Left ventricle myocardium superior (tissue), 1 donor: ENCODE results near the gene LRRC2. TPM values are rescaled to one million over a fixed set of nuclear protein-coding genes. Genes with fewer than 3 reads are reported as not detected.
A peak's percentile ranks its signal among the peaks of the same experiment; 100 is the strongest.

ENCODE experiments used
- ATAC-seq: fragments of 200-7000 bp; cut with Tn5 transposase; one replicate; pipeline ENCODE4 v1.9.1; 2020; ENCODE audit warnings: mild to moderate bottlenecking, moderate library complexity
- DNase-seq: peaks from one replicate; pipeline ENCODE4 v3.0.0-alpha.2; 2020
- intact Hi-C: fragments of 100-400 bp; cut with micrococcal nuclease; formaldehyde crosslinking; loops from one replicate; pipeline ENCODE4 v1.11.0; 2022
- total RNA-seq: library from RNA; stranded (reverse); fragmentation: NEBNext Ultra II Directional; extraction: Animal tissue kit (Norgen Biotek cat#: 25700); gene quantifications from one replicate; pipeline ENCODE4 v1.2.1, GENCODE V29; 2021
- donor health status: DM: no; HTN: yes; CAD: no; lungs with severe emphysema.

LRRC2 gene
- total RNA-seq, 1 donor from 2014 or later = 122 TPM

DNA sequence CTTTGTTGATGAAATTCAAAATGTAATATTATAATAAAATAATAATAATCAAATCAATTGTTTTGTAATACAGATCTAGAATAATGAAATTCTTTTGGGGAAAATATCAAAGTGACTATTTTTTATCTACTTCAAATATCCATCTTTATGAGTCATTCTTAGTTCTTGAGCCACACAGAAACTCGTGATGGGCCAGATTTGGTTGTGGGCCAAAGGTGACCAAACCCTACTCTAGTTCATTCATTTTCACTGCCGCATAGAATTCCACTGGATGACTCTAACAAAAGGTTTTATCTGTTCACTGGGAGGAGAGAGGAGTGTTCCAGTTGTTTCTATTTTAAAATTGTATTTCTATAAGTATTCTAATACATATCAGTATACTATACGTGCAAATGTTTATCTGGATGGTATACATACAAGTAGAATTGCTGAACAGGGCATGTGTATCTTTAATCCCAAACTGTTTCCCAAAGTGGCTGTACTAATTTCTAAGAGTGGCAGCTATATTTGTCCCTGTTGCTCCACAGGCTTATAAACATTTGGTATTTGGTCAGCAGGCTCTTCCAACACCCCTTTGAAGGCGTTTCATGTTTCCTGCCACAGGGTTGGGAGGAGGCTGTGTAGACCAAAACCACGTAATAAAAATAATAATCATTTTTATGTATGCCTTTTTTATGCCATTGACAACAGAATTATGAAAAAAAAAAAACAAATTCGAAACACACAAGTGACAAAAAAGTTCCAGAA, 75.6 kb downstream of the LRRC2 start:
- intact Hi-C loops = loop anchor here (10.0 kb wide), 1 partner anchor 54 kb away; no protein-coding TSS in a partner anchor
- DNase-seq (no peak), ATAC-seq (peak; percentile 54)

DNA sequence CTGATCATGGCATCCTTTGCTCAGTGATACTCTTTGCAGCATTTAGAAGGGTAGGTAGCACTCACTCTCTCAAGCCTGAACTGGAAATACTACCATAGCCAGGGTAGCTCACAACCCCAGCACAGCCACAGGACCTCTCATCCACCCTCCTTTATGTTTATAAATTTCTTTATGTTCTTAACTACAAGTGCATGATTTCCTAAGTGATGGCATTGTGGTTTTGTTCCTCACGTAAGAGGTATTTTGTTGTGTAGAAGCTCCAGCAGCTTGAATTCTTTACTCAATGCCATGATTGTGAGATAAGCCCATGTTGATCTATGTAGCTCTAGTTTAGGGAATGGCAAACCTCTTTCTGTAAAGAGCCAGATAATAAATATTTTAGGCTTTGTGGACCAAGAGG, 76.2 kb downstream of the LRRC2 start:
- ATAC-seq (no peak), DNase-seq (no peak)
- intact Hi-C loops = loop anchor here (10.0 kb wide), 2 partner anchors 55 to 135 kb away; no protein-coding TSS in a partner anchor

DNA sequence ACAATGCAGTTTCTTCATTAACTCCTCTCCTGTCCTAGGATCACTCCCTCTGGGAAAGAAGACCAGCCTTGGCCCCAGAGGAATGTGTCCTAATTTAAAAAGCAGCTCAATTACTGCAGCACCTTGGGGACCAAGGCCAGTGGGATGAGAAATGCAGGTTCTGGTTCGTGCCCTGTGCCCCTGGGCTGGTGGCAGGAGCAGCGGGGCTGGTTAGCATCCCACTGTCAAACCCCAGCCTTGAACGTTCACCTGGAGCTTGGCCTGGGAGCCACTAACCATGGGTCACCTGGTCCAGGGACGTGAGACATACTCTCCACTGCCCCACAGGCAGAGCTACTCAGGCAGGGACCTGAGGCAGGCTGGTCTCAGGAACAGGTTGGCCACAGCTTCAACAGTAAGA, 76.7 kb downstream of the LRRC2 start:
- DNase-seq (no peak), ATAC-seq (no peak)
- intact Hi-C loops = loop anchor here (10.0 kb wide), 1 partner anchor 135 kb away; no protein-coding TSS in a partner anchor

DNA sequence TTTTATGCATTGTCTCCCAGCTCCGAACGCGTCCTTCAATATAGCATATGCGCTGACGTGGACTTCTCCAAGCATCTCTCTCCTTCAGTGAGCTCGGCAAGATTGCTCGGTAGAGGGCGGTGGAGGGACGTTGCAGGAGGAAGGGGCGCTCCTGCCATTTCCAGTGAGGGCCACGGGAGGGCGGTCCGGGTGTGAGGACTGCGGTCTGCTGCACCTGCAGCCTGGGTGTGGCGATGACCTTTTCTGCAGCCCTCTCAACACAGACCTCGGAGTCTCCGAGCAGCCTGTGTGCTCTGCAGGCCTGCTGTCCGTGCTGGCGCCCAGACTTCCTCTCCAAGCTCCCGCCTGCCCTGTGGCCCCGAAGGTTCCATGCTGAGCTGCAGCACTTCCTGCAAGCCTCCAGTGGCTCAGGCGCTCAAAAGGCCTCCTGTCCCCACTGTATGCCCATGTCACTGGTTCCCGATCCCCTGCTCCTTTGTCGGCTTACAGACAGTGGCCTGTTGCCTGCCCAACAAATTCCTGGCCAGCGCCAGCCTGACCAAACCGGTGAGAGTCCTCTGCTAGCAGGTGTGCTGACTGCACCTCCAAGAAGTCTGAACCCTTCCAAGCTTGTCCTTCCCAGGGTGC, 77.3 kb downstream of the LRRC2 start:
- ATAC-seq (peak; percentile 89), DNase-seq (peak; percentile 93)
- intact Hi-C loops = loop anchor here (10.0 kb wide), 1 partner anchor 136 kb away; no protein-coding TSS in a partner anchor

DNA sequence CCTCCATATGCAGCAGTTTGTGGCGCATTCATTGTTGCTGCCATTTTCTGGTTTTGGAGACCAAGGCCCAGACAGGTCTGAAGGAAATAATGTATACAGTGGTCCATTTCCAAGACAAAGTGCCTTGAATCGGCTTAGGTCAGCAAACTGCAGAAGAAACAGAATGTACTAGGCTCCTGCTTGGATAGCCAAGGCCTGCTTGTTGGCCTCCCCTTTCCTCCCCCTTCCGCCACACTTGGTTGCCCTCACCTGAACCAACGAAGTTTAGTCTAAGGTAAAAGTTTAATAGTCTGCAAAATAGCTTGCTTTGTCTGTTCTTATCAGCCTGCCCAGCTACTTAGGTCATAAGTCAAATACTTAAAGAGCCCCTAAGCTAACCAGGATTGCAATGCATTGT, 80.3 kb downstream of the LRRC2 start:
- ATAC-seq (no peak), DNase-seq (no peak)
- intact Hi-C loops = loop anchor here (10.0 kb wide), 1 partner anchor 139 kb away; no protein-coding TSS in a partner anchor

DNA sequence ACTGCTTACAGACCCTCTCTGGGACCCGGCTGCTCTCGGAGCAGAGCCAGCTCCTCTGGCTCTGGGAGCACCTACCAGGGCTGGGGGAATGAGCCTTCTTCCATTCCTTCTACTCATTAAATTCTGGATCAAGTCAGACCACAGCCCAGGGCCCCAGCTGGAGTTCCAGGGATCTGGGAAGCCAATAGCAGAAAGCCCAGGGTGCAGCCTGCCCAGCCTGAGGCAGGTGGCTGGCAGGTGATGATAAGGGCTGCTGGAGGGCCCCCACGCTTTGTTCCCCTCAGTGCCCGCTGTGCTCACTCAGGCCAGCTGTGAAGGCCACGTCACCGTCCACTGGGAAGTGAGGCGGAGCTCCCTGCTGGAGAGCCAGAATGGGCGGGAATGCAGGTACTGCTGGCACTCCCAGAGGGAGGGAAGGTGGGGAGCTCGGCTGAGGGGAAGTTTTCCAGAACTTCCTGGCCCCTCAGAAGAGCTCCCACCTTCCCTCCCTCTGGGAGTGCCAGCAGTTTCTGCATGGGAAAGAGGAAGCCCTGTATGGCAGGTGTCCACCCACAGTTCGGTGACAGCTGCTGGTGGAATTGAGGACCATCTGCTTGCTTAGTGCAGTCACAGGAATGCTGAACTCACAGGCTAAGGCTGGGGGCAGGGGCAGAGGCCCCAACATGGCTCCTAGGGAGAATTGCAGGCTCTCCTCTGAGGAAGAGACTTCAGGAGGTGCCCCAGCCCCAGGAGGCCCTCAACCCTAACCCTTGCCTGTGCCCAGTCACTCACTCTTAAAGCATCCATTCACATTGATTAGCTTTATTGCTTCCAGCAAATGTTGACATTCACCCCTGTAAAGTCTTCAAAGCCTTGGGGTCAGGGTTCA, 81.0 kb downstream of the LRRC2 start:
- ATAC-seq (no peak), DNase-seq (no peak)
- intact Hi-C loops = loop anchor here (10.0 kb wide), 1 partner anchor 140 kb away; no protein-coding TSS in a partner anchor

DNA sequence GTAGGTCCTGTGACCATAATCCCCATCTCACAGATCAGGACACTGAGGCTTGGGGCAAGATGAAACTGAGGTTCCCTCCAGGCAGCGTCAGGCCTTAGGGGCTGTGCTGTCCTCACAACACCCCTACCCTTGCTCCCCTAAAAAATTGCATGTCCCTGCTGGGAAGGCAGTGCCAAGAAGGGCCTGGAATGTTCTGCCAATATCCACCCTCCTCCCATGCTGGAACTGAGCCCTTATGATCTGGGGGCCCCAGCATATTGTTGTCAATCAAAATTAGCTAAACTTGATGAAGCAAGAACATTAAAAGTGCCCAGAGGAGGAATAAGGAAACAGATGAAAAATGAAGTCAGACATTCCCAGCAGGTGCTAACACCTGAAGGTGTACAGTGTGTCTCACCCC, 81.7 kb downstream of the LRRC2 start:
- ATAC-seq (no peak), DNase-seq (no peak)
- intact Hi-C loops = loop anchor here (10.0 kb wide), 1 partner anchor 140 kb away; no protein-coding TSS in a partner anchor

DNA sequence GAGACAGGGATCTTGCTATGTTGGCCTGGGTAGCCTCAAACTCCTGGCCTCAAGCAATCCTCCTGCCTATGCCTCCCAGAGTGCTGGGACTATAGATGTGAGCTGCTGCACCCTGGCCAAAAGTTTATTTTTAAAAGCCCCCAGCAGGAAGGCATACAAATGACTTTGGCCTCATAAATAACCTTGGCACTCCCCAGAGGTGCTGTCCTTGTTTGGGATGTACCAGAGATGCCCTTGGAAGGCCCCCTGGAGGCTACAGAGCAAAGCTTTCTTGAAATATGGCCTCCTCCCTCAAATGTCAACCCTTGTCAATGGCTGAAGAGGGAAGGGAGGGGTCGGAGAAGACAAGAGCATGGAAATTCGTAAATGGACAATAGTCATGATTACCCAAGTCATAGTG, 82.3 kb downstream of the LRRC2 start:
- intact Hi-C loops = loop anchor here (10.0 kb wide), 1 partner anchor 141 kb away; no protein-coding TSS in a partner anchor
- ATAC-seq (peak; percentile 68), DNase-seq (no peak)

DNA sequence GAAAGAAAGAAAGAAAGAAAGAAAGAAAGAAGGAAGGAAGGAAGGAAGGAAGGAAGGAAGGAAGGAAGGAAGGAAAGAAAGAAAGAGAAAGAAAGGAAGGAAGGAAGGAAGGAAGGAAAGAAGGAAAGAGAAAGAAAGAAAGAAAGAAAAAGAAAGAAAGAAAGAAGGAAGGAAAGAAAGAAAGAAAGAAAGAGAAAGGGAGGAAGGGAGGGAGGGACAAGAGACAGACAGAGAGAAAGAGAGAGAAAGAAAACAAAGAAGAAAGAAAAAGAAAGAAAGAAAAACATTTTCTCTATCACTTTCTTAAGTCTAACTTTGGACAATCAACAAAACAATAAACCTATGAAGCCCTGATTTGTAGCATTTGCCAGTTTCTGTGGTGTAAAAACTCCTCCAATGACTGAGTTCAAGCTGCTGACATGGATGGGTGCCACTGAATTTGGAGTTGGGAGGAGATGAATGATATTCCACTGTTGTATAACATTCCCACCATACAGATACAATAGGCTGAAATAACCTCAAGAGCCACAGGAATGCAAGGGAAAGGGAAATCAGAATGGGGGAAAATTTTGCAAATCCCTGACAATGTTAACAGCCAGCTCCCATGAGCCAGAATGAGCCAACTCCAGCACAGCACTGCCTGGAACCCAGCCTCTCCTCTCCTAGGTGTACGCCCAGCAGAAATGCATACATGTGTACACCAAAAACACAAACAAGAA, 83.3 kb downstream of the LRRC2 start:
- no peak for ATAC-seq
- DNase-seq = no peak
- intact Hi-C loops = loop anchor here (10.0 kb wide), 1 partner anchor 142 kb away; no protein-coding TSS in a partner anchor

DNA sequence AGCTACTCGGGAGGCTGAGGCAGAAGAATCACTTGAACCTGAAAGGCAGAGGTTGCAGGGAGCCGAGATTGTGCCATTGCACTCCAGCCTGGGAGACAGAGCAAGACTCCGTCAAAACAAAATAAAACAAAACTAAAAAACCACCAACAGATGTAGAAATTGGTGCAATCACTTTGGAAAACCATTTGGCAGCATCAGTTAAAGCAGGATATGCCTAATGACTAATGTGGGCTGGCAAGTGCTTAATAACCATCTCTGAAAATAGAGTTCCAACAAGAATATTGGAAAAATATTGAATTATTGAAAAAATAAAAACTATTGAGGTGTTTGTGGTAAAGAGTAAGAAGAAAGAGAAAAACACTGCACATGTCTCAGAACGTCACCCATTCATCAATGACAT, 84.5 kb downstream of the LRRC2 start:
- intact Hi-C loops = loop anchor here (10.0 kb wide), 1 partner anchor 143 kb away; no protein-coding TSS in a partner anchor
- ATAC-seq = no peak
- DNase-seq = no peak

DNA sequence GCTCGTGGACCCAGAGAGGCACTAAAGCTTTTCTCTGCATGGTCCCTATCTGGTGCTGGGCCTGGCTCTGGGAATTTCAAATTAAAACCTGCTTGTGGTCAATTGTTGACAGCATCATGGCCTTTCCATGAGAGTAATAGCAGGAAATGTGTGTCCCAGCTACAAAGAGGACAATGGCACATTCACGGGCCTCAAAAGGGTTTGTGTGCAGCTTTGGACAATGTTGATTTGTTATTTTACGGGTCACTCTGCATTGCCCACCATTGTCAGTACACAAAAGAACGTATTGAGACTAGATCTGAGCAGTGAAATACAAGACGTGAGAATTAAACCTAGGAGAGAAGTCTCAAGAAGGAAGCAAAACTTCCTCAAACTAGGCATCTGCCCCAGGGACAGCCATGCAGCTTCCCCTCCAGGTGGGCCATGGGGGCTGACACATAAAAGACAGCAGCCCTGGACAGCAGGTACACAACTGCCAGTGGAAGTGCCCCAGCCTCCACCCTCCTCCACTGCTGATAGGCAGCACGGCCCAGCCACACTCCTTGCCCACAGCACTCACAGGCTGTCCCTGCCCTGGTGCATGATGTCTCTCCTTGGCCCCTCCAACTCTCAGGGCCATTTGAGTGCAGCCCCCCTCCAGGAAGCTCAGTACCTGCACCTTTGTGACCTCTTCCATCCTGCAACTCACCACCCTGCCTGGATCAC, 85.5 kb downstream of the LRRC2 start:
- no peak for ATAC-seq
- intact Hi-C loops = loop anchor here (10.0 kb wide), 1 partner anchor 144 kb away; no protein-coding TSS in a partner anchor
- DNase-seq = no peak

DNA sequence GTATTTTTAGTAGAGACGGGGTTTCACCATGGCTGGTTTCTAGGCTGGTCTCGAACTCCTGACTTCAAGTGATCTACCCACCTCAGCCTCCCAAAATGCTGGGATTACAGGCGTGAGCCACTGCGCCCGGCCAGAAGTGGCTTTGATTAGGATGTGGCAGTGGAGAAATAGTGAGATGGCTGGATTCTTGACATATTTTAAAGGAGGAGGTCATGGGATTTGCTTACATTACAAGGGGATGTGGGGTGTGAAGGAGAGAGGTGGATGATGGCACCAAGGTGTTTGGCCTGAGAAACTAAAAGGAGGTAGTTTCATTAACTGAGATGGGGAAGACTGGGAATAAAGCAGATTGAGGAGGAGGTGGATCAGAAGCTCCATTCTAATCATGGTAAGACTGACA, 86.4 kb downstream of the LRRC2 start:
- ATAC-seq = no peak
- DNase-seq = no peak
- intact Hi-C loops = loop anchor here (10.0 kb wide), 1 partner anchor 145 kb away; no protein-coding TSS in a partner anchor

DNA sequence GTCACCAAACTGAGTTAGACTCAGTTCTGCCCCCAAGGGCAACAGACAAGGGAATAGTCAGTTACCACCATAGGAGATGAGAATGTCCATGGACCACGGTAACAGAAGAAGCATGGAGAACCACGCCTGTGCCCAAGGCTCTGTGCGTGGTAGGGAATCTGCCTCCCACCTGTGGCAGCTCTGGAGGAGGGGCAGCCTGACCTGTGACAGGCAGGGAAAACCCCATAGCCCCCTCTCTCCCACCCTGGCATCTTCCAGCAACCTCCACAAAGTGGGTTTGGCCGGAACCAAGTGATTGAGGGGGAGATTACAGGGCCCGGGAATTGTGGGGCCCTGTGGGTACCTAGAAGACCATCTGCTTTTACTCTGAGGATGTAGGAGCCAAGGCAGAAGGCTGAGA, 87.1 kb downstream of the LRRC2 start:
- no peak for ATAC-seq

DNA sequence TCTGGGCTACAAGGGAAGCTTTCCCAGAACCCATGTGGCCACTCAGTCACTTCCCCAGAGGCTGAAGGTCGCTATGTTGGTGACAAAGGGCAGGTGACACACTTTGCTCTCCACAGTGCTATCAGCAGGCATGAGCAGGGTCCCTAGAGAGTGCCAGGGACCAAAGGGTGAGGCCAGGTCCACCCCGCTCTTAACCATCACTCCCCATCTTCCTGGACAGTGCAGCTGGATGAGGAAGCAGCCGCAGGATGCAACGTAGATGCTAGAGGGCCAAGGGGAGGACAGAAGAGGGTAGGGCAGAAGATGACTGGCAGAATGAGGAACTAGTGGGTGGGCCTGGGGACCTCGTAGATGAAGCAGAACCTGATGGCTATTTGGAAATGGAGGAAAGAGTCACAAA, 87.8 kb downstream of the LRRC2 start:
- intact Hi-C loops = no loop called here
- ATAC-seq (no peak), DNase-seq (no peak)

More for the DNA sequence above, 87.1 kb downstream of the LRRC2 start:
- intact Hi-C loops = no loop called here
- DNase-seq = no peak

DNA sequence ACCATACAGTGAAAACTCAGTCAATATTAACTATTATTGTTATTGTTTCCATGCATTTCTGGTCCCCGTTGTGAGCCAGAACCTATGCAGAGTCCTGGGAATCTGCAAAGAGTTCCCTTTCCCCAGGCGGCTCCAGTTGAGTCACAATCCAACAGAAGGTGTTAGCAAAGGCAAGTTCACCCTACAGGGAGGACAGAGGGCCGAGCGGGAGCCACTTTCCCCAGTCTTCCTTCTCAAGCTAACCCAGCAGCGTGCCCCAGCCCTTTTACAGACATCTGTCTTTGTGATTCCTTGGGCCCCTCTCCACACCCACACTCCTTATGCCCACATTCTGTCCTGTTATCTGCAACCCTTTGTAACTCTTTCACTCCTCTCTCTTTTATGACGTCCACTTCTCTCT, 88.3 kb downstream of the LRRC2 start:
- ATAC-seq (no peak), DNase-seq (no peak)
- intact Hi-C loops = no loop called here

DNA sequence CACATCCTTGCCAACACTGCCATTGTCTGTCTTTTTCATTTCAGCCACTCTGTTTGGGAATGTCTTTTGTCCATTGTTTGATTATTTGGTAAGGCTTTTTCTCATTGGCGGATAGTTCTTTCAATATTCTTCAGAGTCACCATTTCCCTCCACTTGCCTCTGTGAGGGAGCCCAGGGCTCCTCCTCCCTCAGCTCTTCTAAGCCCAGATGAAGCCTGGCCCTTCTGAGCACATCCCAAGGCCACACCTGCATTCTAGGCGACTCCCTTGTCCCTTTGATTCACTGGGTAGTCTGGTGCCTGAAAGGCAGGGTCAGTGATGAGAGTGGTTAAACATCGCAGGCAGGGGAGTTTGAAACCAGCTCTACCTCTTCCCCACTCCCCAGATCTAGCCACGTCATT, 89.0 kb downstream of the LRRC2 start:
- intact Hi-C loops = no loop called here
- ATAC-seq (no peak), DNase-seq (no peak)

DNA sequence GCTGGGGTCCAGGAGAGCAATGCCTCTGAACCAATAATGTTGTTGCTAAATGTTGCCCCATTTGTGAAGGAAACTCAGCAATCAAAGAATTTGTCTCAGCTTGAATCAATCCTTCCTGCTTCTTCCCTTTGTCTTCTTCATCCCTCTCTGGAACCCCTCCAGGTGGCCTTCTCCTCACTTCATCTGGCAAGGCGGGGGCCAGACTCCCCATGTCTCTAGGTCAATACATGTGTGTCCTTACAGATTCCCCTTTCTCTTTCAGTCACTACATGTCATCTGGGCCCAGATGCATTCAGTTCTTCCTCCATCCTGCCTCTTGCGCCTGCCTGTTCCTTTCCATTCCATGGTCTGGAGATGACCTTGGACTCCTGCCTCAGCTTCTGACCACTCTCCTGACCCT, 93.4 kb downstream of the LRRC2 start:
- intact Hi-C loops = no loop called here
- no peak for DNase-seq
- ATAC-seq = no peak

DNA sequence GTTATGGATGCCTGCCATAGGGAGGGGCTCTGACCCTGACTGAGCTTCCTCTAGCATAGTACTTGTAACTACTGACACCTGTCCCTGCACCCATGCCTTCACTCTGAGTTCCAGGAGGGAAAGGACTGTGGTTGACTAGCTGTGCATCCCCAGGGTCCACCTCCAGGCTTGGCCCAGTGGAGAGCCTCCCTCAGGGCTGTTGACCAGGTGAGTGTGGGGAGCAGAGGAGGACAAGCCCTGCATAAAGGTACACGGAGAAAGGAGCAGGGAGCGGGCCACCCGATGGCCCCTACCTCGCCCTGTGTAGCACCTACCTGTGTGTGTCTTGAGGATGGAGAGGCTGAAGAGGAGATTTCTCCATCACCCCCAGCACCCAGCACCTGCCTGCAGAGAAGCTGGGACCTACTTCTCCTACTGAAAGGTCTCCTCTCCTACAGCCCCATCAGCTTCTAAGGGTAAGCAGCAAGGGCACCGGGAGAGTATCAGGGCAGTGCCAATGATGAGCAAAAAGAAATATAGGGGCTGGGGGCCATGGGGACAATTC, 94.7 kb downstream of the LRRC2 start:
- ATAC-seq (no peak), DNase-seq (no peak)
- intact Hi-C loops = no loop called here
